ENCODE data around the gene SAMMSON. TPM values are rescaled to one million over a fixed set of nuclear protein-coding genes. Genes with fewer than 3 reads are reported as not detected.

SAMMSON gene
- total RNA-seq, 1 experiment from 2014 or later = not detected

- DNase-seq (ENCODE audit: low spot score) = peak; percentile 15
Measured at GRCh38 chr3:70090322-70090913, 90.9 kb downstream of the SAMMSON start.

- DNase-seq (ENCODE audit: low spot score) = no peak
Measured at GRCh38 chr3:70094197-70094596, 94.7 kb downstream of the SAMMSON start.

GRCh38 chr3:70095260-70095659, 95.7 kb downstream of the SAMMSON start:
- no peak for DNase-seq (ENCODE audit: low spot score)

GRCh38 chr3:70096376-70097066, 97.0 kb downstream of the SAMMSON start:
- DNase-seq (ENCODE audit: low spot score) = no peak

- DNase-seq (ENCODE audit: low spot score) = no peak
Measured at GRCh38 chr3:70097084-70097483, 97.6 kb downstream of the SAMMSON start.

GRCh38 chr3:70108072-70108471, 108.5 kb downstream of the SAMMSON start:
- DNase-seq (ENCODE audit: low spot score) = peak; percentile 55

- DNase-seq (ENCODE audit: low spot score) = no peak
Measured at GRCh38 chr3:70108546-70108945, 109.0 kb downstream of the SAMMSON start.

- DNase-seq (ENCODE audit: low spot score) = no peak
Measured at GRCh38 chr3:70110066-70110465, 110.5 kb downstream of the SAMMSON start.

- DNase-seq (ENCODE audit: low spot score) = no peak
Measured at GRCh38 chr3:70111411-70111810, 111.9 kb downstream of the SAMMSON start.

GRCh38 chr3:70112751-70113150, 113.2 kb downstream of the SAMMSON start:
- DNase-seq (ENCODE audit: low spot score) = no peak

- no peak for DNase-seq (ENCODE audit: low spot score)
Measured at GRCh38 chr3:70114431-70114830, 114.9 kb downstream of the SAMMSON start.

- no peak for DNase-seq (ENCODE audit: low spot score)
Measured at GRCh38 chr3:70119879-70120278, 120.3 kb downstream of the SAMMSON start.

Measured in HT-29 (cell line).